HG02943 (cell line): ENCODE measurements around the gene SERPINI1.

Source experiments
- ATAC-seq: cut with Tn5 transposase; IDR thresholded peaks from one replicate; pipeline ENCODE4 v1.9.1; 2021; ENCODE audit warnings: mild to moderate bottlenecking, low read depth, moderate library complexity; ENCODE audit not compliant: unreplicated experiment

SERPINI1 gene

DNA sequence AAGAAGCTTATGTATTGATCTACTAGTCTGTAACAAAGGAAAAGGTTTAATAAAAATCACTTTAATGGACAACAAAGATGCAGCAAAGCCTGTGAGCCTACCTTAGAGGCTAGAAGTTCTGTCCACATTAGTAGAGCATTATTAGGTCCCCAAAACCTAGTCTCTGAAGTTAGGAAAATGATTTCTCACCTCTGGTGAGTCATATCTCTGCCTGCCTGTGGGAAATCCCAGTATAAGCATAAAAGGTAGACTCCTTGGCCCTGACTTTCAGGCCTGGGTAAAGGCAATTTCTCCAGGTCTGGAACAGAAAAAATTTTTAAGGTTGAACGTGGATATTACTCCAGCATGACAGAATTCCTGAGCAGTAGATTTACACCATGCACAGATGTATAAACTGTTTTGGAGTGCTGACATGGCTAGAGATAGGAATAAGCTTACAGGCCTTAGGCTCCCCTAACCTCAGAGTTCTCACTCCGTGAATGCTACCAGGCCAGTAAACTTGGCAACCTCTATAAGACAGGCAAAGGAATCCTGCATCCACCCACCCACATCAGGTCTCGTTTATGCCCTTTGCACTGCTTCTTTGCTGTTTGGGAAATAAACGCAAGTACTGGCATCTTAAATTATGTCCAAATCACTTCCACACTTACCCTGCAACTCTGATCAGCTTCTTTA is 104.1 kb downstream of the SERPINI1 start:
- no peak for ATAC-seq

DNA sequence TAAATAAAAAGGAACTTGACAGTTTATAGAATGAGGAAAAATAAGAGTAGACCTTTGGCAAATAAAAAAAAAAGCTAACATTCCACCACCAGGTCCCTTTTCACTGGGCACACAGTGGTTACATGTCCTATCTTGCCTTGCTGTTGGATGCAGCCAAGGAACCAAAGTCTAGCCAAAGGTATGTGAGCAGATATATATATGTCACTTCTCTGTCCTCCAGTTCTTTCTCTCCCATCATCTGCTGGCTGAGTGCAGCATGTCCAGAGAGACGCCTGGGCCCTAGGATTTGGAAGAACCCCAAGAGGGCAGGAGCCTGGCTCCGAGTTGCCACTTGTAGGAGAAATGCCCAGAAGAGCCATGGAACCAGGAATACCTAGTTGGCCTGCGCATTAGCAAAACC is 104.7 kb downstream of the SERPINI1 start:
- ATAC-seq = no peak

DNA sequence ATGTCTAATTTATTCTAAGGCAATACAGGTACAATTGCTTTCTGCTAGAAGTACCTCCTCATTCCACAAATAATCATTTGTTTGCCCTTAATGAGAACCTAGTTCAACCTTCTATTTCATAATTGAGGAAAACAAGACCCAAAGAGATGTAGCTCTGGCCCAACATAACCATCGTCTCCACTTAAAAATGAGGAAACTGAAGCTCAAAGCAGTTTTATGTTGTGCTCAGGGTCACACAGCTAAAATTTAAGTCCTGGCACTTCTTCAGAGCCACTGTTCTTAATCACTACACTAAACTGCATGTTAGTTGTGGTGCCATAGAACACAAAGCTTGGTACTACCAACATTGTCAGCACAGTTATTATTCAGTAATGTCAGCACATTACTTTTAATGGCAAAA is 108.0 kb downstream of the SERPINI1 start:
- ATAC-seq = no peak

DNA sequence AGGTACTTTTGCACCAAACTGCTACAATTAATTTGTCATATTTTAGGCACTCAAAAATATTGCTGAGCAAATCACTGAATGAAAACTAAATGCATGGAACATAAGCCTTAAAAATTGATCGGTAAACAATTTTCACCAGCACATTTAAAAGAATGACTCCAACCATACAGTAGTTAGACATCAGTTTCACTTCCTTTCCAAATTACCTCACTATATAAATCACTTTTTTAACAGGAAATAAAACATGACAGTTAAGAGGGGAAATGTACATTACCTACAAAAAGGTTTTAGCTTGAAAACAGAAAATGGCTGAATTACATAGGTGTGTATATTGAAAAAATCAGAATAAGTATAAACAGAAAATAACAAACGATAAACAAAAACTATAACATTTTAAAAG is 108.4 kb downstream of the SERPINI1 start:
- no peak for ATAC-seq

DNA sequence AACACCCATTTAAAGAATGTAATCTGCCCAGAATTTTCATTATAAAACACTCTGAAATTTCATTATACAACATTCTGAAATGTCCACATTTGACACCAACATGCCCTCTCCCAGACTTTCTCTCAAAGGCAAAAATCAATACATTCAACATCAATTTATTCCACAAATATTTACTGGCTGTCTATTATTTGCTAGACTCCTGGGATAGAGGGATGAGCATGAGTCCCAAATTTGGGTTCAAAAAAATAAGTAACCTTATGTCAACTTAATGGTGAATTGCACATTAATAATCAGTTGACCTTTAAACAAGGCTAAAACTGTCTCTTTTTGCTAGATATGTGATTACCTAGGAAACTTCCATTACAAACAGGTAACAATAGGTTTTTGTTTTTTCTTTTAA is 109.0 kb downstream of the SERPINI1 start:
- ATAC-seq = no peak

DNA sequence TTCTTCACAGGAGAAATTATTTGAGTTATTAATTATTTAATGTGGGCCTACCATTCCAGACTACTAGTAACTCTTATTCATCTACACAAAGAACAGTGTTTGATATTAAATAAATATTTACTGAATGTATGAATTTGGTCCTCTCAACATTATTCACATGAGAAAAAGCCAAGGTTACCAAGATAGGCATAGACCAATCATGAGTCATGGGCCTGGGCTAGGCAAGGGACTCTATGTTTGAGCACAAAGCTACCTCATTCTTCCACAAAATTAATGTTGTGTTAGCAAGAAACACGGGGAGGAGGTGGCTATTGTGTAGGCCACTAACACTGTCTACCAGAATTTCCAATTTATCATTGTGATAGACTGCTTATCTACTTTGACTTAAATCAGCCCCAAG is 115.7 kb downstream of the SERPINI1 start:
- ATAC-seq = no peak

DNA sequence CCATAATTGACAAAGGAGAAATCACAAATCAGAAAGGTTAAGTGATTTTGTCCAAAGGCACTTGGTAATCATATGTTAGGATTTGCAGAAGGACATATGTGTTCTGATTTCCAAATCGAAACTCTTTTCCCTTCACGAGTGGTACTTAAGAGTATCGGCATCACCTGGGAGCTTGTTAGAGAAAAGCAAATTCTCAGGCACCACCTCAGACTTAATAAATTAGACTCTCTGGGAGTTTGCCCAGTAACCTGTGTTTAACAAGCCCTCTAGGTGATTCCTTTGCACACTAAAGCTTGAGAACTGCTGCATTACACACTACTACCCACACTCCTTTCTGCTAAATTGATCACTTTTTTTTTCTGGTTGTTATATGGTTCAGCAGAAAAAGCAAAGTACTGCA is 116.2 kb downstream of the SERPINI1 start:
- ATAC-seq = no peak

DNA sequence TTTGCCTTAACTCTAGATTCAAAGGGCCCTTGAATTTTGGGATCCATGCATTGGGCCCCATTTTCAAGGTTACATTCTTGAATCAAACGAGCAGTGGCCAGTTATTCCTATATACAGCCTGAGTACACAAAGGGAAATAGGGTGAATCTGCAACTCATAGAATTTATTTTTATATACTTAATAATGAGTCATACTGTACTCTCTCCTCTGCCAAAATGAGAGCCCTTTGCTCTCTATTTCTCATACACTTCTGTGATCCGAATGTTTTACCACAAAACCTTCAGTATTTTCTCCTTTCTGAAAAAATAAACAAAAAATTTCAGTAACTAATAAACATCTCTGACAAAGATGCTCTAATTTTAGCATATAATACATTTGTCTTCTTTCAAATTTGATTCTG is 116.7 kb downstream of the SERPINI1 start:
- ATAC-seq = no peak

DNA sequence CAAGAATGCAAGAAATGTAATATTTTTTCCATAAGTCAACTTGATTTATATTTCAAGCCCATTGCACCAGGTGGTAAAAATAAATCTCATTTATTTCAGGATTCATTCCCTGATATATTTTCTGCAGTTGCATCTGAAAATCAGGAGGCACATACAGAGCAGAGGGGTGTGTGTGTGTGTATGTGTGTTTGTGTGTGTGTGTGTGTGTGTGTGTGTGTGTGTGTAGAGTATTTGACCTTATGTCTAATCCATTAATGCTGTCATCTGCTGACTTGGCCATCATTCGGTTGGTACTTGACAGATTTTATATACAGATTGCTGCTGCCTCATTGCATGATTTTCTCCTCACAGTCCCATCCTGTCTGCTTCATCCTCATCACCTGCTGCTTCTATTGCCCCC is 118.5 kb downstream of the SERPINI1 start:
- ATAC-seq = no peak

DNA sequence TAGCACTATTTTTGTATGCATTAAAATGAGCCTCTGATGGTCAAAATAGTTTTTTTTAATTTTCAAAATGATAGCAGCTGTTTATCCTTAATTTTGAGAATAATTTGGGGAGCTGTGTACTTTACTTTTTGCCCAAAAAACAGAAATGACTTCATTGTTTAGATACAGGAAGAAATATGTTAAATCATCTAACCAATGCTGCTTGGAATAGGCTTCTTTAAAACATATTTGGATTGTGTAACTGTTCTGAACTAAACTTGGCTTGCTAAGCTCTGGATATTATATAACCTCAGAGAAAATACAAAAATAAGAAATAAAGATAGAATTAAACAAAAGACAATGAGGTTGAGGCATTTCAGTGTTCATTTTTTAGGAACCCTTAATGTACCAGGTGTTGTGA is 119.3 kb downstream of the SERPINI1 start:
- ATAC-seq = no peak

DNA sequence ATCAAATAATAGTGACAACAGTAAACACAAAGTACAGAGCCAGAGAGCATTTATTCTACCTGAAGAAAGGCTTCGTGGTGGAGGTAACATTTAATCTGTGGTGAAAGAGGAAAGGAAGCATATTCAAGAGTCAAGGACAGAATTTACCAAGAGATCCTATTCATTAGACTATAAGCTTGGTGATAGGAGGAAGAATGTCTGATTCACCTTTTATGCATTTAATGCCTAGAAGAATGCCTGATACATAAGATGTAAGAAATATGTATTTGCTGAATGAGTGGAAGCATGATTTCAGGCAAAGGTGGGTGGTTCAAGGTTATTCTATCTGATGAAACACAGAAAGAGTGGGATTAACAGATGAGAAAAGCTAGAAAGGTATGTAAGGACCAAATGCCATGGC is 119.8 kb downstream of the SERPINI1 start:
- ATAC-seq = no peak

DNA sequence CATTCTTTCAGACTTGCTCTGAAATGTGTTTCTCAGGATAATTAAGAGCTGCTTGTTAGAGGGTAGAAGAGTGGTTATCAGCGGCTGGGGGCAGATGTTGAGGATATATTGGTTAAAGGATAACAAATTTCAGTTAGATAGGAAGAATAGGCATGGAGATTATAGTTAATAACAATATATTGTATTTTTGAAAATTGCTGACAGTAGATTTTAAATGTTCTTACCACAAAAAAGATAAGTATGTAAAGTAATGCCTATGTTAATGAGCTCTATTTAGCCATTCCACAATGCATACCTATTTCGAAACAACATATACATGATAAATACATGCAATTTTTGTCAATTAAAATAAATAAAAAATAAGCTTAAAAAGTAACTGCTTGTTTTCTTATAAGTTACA is 123.3 kb downstream of the SERPINI1 start:
- no peak for ATAC-seq

DNA sequence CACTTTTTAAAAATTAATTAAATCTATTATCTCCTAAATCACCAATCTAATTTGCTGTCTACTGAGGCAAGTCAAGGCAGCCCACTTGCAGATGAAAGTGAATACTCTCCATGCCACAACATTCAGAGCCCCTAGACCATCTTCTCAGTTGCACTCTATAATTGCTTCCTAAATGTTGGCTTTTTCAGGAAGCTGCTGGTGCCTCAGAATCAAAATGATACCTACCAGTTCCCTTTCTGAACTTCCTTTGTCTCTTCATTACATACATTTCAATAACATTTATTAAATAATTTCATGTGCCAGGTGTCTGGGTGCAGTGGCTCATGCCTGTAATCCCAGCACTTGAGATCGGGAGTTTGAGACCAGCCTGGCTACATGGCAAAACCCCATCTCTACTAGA is 124.1 kb downstream of the SERPINI1 start:
- no peak for ATAC-seq

DNA sequence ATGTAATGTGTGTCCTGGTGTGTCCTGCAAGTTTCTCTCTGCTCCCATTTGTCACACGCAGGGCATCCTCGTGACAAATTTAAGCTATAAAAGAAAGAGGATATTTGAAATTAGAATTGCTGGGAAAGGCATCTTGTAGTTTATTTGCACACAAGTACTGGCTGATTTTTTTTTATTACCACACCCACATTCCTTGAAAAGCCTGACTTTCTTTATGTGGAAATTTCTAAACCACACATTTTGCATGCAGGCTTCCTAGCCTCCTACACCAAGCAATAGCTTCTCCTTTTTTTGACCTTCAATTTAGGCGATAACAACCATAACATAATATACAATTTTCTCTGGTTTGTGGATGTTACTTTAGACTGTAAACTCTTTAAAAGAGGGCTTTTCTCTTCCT is 126.1 kb downstream of the SERPINI1 start:
- no peak for ATAC-seq

DNA sequence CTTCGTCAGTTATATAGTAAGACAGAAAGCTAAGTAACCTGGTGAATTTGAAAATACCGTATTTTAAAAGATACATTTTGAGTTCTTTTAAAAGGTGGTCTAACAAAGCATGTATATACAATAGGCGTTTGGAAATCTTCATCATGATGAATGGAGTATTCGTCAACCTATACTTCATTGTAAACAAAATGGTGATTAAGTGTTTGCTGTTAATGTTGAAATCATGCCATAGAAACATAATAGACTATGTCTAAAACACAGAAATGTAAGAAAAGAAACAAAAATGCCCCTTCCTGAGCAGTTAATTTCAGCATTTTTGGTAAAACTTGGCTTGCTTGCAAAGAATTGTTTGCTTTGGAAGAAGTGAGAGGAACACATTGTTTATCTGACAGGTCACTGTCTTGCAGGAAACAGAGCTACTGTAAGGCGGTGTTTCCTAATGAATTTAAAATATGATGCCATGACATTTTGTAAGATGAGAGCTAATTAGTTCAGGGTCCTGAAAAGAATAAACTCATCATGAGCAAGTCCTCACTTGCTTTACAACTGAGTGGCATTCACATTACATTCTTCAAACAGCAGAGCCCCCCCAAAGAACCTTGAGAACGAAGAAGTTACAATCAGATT is 126.7 kb downstream of the SERPINI1 start:
- no peak for ATAC-seq

DNA sequence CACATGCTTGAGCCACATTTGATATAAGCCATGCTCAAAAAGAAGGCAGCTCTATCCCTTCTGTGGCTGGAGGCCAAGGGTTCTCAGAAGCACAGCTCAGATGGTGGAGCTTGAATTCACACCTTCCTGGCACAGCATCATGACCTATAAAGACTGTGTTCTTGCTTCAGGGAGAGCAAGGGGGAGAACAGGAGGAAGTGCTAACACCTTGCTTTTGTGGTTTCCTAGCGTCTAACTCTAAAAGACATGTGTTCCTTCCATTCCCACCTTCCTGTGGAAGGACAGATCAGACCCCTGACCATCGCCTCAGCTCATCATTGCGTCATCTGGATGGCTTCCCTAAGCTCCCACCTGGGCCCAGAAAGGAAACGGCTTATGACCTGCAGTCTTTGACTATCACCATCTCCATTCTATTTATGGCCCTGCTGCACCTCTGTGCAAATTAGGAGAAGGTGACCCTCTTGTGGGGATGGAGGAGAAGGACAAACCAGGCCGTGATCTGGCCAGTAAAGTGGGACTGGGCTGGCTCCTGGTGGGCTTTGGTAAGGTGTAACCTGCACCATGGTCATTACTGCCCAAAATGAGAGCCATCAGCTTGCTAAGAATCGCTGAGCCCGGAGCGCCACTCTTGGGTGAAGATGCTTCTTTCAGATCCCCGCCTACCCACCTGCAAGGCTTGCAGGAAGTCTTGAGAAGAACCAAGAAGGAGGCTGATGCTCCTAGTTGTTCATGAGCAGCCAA is 128.5 kb downstream of the SERPINI1 start:
- ATAC-seq = no peak

DNA sequence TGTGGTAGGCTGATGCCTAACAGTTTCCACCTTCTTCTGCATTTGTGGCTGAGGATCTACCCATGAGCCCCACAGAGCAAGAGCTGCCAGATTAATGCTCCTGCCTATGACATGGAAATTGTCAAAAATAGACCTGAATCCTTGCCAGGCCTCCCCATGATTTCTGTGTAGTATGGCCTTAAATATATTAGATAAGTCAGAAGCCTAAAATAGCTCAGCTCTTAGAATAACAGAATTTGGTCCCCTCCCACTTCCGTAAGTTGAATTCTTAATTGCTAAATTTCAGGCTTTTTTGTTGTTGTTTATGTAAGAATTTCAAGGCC is 129.0 kb downstream of the SERPINI1 start:
- ATAC-seq = no peak

DNA sequence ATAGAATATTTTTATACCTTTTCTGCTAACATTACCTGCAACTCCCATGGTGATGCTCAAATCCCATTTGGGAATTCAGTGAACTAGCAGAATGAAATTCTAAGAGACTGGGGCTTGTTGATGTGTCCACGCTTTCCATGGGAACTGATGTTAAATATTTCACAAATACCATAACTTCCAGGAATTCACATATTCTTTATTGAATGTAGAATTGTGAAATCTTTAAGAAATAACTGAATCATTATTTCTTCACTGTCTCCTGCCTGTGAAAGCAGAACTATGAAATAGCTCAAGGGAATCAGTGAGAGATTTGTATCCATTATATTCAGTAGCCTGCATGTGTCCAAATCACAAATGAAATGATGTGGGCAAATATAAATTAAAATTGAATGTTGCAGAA is 130.8 kb downstream of the SERPINI1 start:
- no peak for ATAC-seq

DNA sequence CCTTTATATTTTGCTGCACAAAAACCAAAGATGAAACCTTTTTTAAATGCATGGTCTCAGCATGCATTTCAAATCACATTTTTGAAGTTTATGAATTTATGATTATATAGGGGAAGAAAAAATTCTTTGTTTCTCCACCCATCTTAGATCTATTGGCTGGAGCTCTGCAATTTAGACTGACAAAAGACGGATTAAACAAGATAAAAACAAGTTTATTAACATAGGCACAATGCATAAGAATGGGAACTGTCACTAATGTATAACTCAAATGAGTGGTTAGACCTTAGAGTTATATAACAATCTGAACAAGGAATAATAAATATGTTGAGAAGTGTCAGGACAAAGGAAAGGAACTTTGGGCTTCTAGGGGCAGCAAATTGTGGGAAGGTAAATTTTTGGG is 132.5 kb downstream of the SERPINI1 start:
- no peak for ATAC-seq

DNA sequence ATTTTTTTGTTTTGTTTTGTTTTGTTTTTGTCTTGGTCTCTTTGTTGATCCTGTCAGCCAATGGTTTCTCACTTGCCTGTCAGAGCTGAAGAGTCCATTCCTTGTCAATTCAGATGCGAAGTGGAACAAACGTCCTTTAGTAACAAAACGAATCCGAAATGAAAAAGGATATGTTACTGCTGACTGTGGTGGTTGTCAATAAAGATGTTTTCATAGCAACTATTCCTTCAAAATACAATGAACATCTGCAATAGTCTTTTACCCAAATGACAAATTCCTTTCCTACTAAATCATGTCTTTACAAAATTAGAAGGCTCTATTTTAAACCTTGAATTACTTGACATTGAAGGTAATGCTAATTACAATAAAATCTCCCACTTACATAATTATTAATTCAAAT is 134.7 kb downstream of the SERPINI1 start:
- ATAC-seq = no peak

DNA sequence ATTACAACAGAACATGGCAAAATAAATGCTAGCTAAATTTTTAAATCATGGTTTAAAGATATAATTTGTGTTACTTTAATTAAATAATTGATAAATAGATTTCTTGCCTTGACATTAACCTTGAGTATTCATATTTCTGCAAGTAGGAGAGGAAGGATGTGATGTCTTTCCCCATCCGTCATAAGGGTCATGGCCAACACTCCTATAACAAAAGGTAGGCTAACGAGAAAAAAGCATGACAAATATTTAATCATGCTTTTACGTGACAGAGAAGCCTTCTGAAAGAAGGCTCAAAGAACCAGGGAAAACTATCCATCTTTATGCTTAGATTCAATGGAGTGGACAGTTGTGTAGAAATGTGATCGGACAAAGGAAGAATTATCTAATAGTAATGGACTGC is 135.2 kb downstream of the SERPINI1 start:
- no peak for ATAC-seq

DNA sequence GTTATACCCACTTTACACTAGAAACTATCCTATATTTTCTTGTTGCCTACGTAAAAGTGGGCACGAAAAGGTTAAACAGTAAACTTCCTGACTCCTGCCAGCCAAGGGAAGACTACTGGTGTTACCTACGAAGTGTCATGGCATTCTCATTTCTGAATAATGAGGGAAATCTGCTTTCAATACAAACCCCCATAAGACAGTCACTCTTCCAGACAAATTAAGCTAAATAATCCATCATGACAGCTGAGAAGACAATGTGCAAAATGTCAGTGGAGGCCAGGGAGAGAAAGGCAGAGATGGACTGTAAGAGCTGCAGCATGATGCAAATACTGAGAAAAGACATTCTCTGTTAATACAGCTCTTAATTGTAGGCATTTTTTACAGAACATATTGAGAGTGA is 136.5 kb downstream of the SERPINI1 start:
- no peak for ATAC-seq
